ENCODE results near the gene CLPTM1. TPM values are rescaled to one million over a fixed set of nuclear protein-coding genes. Genes with fewer than 3 reads are reported as not detected.

The CLPTM1 gene
- total RNA-seq, 1 experiment from 2014 or later, result 102 TPM

DNA sequence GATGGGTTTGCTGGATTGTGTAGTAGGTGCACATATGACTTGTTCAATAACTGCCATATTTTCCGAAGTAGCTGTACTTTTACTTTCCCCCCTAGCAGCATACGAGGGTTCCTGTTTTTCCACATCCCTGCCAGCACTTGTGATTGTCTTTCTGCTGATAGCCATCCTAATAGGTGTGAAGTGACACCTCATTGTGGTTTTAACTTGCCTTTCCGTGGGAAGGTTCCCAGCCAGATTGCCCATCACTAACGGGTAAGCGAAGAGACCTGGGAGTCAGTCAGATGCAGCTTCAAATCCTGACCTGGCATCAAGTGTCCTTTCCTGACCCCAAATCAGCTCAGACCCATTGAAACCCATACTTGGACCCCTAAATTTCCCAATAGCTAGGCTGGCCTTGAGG is 4.5 kb downstream of the CLPTM1 start:
- Histone ChIP-seq H4K20me1 (ENCODE audit: insufficient read depth) (no peaks in the 10 kb centered on the region), H3K4me3 (replicated peaks in 1 of 2; ENCODE audit: low read depth in 1 of 2, low read length in 2 of 2) (no peak overlapping the region), H3K9ac (ENCODE audit: low read length) (no peak overlapping the region), H3K9me3 (ENCODE audit: control insufficient read depth in 1 of 2, insufficient read depth in 1 of 2, low read depth in 1 of 2, low read length in 2 of 2) (no peaks in the 10 kb centered on the region), H3K36me3 (ENCODE audit: control insufficient read depth in 1 of 2, insufficient read depth in 2 of 2, low read length in 2 of 2) (peaks cover 12 to 18% of the 10 kb centered on the region in 2 experiments; a peak in 3 of 4 replicates), H2AFZ (ENCODE audit: low read depth, low read length, poor library complexity, severe bottlenecking) (no peak overlapping the region), H3K79me2 (ENCODE audit: insufficient read depth, low read length) (peaks cover 73% of the 10 kb centered on the region), H3K4me2 (ENCODE audit: low read length) (no peak overlapping the region), H3K27ac (ENCODE audit: low read depth, low read length) (no peak overlapping the region), H3K9me2 (ENCODE audit: insufficient read depth) (no peaks in the 10 kb centered on the region), H3K4me1 (ENCODE audit: control insufficient read depth in 1 of 2, insufficient read depth in 2 of 2, low read length in 2 of 2) (peaks cover 3 to 16% of the 10 kb centered on the region in 2 experiments; a peak in 3 of 4 replicates), H3K27me3 (ENCODE audit: insufficient read depth, low read length) (no peaks in the 10 kb centered on the region)
- intact Hi-C loops (cut with micrococcal nuclease), result loop anchor here (10.0 kb wide), 1 partner anchor 375 kb away; no protein-coding TSS in a partner anchor
- POLR2A ChIA-PET, result interaction anchor here (0.6 kb wide), 1 partner anchor 42 kb away, joined by 3 read pairs; no protein-coding TSS in a partner anchor
- DNase-seq (ENCODE audit: low read depth, low spot score), result no peak
- CTCF ChIA-PET, result no interaction called here
- BruUV-seq (replicated peaks), result no TSS peak
- RAD21 ChIA-PET (ENCODE audit: low non-redundant PET in 1 of 2, low total read pairs in 2 of 2, uncharacterized antibody in 2 of 2, unreplicated experiment in 2 of 2), result no interaction called here
- no peak for ATAC-seq
- no peak for TF ChIP-seq EZH2 (IDR thresholded peaks at IDR 0.05)

- peaks cover 3 to 12% of the 10 kb centered on the region in 2 experiments; a peak in 3 of 4 replicates for H3K4me1 ChIP-seq (ENCODE audit: control insufficient read depth in 1 of 2, insufficient read depth in 2 of 2, low read length in 2 of 2)
- H4K20me1 ChIP-seq (ENCODE audit: insufficient read depth), result no peaks in the 10 kb centered on the region
- peaks cover 64% of the 10 kb centered on the region for H3K79me2 ChIP-seq (ENCODE audit: insufficient read depth, low read length)
- no peaks in the 10 kb centered on the region for H3K9me3 ChIP-seq (ENCODE audit: control insufficient read depth in 1 of 2, insufficient read depth in 1 of 2, low read depth in 1 of 2, low read length in 2 of 2)
- no peak overlapping the region for H3K9ac ChIP-seq (ENCODE audit: low read length)
- CTCF ChIA-PET, result interaction anchor here (1.0 kb wide), 1 partner anchor 9 kb away, joined by 3 read pairs; no protein-coding TSS in a partner anchor
- no peak overlapping the region for H3K4me2 ChIP-seq (ENCODE audit: low read length)
- H3K9me2 ChIP-seq (ENCODE audit: insufficient read depth), result no peaks in the 10 kb centered on the region
- no peak for ATAC-seq
- H3K36me3 ChIP-seq (ENCODE audit: control insufficient read depth in 1 of 2, insufficient read depth in 2 of 2, low read length in 2 of 2), result peaks cover 17 to 20% of the 10 kb centered on the region in 2 experiments; a peak in 3 of 4 replicates
- TF ChIP-seq SRF (IDR thresholded peaks at IDR 0.05; ENCODE audit: low read depth) (no peak), FOSL1 (IDR thresholded peaks at IDR 0.05; ENCODE audit: low read depth) (no peak), CBX3 (IDR thresholded peaks at IDR 0.05; ENCODE audit: low read depth) (no peak)
- TF ChIP-seq, protein P1, sequence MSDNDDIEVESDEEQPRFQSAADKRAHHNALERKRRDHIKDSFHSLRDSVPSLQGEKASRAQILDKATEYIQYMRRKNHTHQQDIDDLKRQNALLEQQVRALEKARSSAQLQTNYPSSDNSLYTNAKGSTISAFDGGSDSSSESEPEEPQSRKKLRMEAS (IDR thresholded peaks at IDR 0.05), result no peak
- POLR2A ChIA-PET, result no interaction called here
- BruUV-seq (replicated peaks), result no TSS peak
- intact Hi-C loops (cut with micrococcal nuclease), result no loop called here
- no peak for DNase-seq (ENCODE audit: low read depth, low spot score)
- H3K27me3 ChIP-seq (ENCODE audit: insufficient read depth, low read length), result no peaks in the 10 kb centered on the region
- no peak overlapping the region for H3K27ac ChIP-seq (ENCODE audit: low read depth, low read length)
- H3K4me3 ChIP-seq (replicated peaks in 1 of 2; ENCODE audit: low read depth in 1 of 2, low read length in 2 of 2), result no peak overlapping the region
- H2AFZ ChIP-seq (ENCODE audit: low read depth, low read length, poor library complexity, severe bottlenecking), result no peak overlapping the region
- RAD21 ChIA-PET (ENCODE audit: low non-redundant PET in 1 of 2, low total read pairs in 2 of 2, uncharacterized antibody in 2 of 2, unreplicated experiment in 2 of 2), result no interaction called here
These were observed 5.9 kb downstream of the CLPTM1 start for GRCh38 chr19:44960906-44961728.
